Measurements from ENCODE around the gene TYMS. TPM values are rescaled to one million over a fixed set of nuclear protein-coding genes. Genes with fewer than 3 reads are reported as not detected.
"Not testable (repeated sequence)": the region's sequence is repeated elsewhere in the genome, so short reads cannot be mapped to it uniquely, and the experiment has no call there.

The TYMS gene
- polyA plus RNA-seq, 3 donors = 114 to 155 (median 150) TPM

GRCh38 chr18:668260-668659, 10.8 kb downstream of the TYMS start:
- peak in 1 of 11 donors; percentile 28 for DNase-seq (ENCODE audit: extremely low read depth in 1 of 11, low read depth in 9 of 11, low spot score in 4 of 11)

GRCh38 chr18:669077-669476, 11.6 kb downstream of the TYMS start:
- no peak for DNase-seq (ENCODE audit: extremely low read depth in 1 of 11, low read depth in 9 of 11, low spot score in 4 of 11)

- no peak for DNase-seq (ENCODE audit: extremely low read depth in 1 of 11, low read depth in 9 of 11, low spot score in 4 of 11)
Measured at GRCh38 chr18:670522-670921, 13.1 kb downstream of the TYMS start.

- no peak for DNase-seq (ENCODE audit: extremely low read depth in 1 of 11, low read depth in 9 of 11, low spot score in 4 of 11)
Measured at GRCh38 chr18:671405-671804, 14.0 kb downstream of the TYMS start.

- DNase-seq (ENCODE audit: extremely low read depth in 1 of 11, low read depth in 9 of 11, low spot score in 4 of 11) = no peak
Measured at GRCh38 chr18:673317-673716, 15.9 kb downstream of the TYMS start.

GRCh38 chr18:673769-674168, 16.3 kb downstream of the TYMS start:
- no peak for DNase-seq (ENCODE audit: extremely low read depth in 1 of 11, low read depth in 9 of 11, low spot score in 4 of 11)

- no peak for DNase-seq (ENCODE audit: extremely low read depth in 1 of 11, low read depth in 9 of 11, low spot score in 4 of 11)
Measured at GRCh38 chr18:675307-675706, 17.9 kb downstream of the TYMS start.

- DNase-seq (ENCODE audit: extremely low read depth in 1 of 11, low read depth in 9 of 11, low spot score in 4 of 11) = no peak
Measured at GRCh38 chr18:676069-676468, 18.6 kb downstream of the TYMS start.

GRCh38 chr18:676736-677135, 19.3 kb downstream of the TYMS start:
- no peak for DNase-seq (ENCODE audit: extremely low read depth in 1 of 11, low read depth in 9 of 11, low spot score in 4 of 11)

- DNase-seq (ENCODE audit: extremely low read depth in 1 of 11, low read depth in 9 of 11, low spot score in 4 of 11) = no peak
Measured at GRCh38 chr18:677145-677544, 19.7 kb downstream of the TYMS start.

- DNase-seq (ENCODE audit: extremely low read depth in 1 of 11, low read depth in 9 of 11, low spot score in 4 of 11) = no peak
Measured at GRCh38 chr18:677951-678381, 20.5 kb downstream of the TYMS start.

GRCh38 chr18:678482-679182, 21.2 kb downstream of the TYMS start:
- DNase-seq (ENCODE audit: extremely low read depth in 1 of 11, low read depth in 9 of 11, low spot score in 4 of 11) = no peak

- DNase-seq (ENCODE audit: extremely low read depth in 1 of 11, low read depth in 9 of 11, low spot score in 4 of 11) = no peak
Measured at GRCh38 chr18:679516-679915, 22.1 kb downstream of the TYMS start.

- no peak for DNase-seq (ENCODE audit: extremely low read depth in 1 of 11, low read depth in 9 of 11, low spot score in 4 of 11)
Measured at GRCh38 chr18:680392-680791, 22.9 kb downstream of the TYMS start.

GRCh38 chr18:681985-682384, 24.5 kb downstream of the TYMS start:
- no peak for DNase-seq (ENCODE audit: extremely low read depth in 1 of 11, low read depth in 9 of 11, low spot score in 4 of 11)

GRCh38 chr18:682416-682815, 25.0 kb downstream of the TYMS start:
- not testable (repeated sequence) for DNase-seq (ENCODE audit: extremely low read depth in 1 of 11, low read depth in 9 of 11, low spot score in 4 of 11)

- DNase-seq (ENCODE audit: extremely low read depth in 1 of 11, low read depth in 9 of 11, low spot score in 4 of 11) = no peak
Measured at GRCh38 chr18:682833-683232, 25.4 kb downstream of the TYMS start.

- DNase-seq (ENCODE audit: extremely low read depth in 1 of 11, low read depth in 9 of 11, low spot score in 4 of 11) = no peak
Measured at GRCh38 chr18:683531-683930, 26.1 kb downstream of the TYMS start.

- no peak for DNase-seq (ENCODE audit: extremely low read depth in 1 of 11, low read depth in 9 of 11, low spot score in 4 of 11)
Measured at GRCh38 chr18:685438-685837, 28.0 kb downstream of the TYMS start.

GRCh38 chr18:686339-687111, 29.1 kb downstream of the TYMS start:
- DNase-seq (ENCODE audit: extremely low read depth in 1 of 11, low read depth in 9 of 11, low spot score in 4 of 11) = no peak

- no peak for DNase-seq (ENCODE audit: extremely low read depth in 1 of 11, low read depth in 9 of 11, low spot score in 4 of 11)
Measured at GRCh38 chr18:688323-688722, 30.9 kb downstream of the TYMS start.
